GM12878 (cell line): ENCODE data around the gene TOMM40L. TPM values are rescaled to one million over a fixed set of nuclear protein-coding genes. Genes with fewer than 3 reads are reported as not detected.

ENCODE experiments used
- ATAC-seq: fragments of 200-7000 bp; cut with Tn5 transposase; 3 replicates; pipeline ENCODE4 v1.9.1; 2020; ENCODE audit warnings: mild to moderate bottlenecking, moderate library complexity
- BruUV-seq: library from RNA; stranded (reverse); fragments of 400-500 nt; replicated peaks from 2 replicates; lab custom pipeline; 2021; lab: Mats Ljungman, UMichigan
- CTCF ChIA-PET: fragments of 300-600 bp; sonication (Branson Sonifier 250); formaldehyde crosslinking; extraction: SDS; loops from one replicate; lab custom pipeline; 2021; ENCODE audit warnings: inconsistent platforms; lab: Yijun Ruan, JAX
- POLR2A ChIA-PET: fragments of 350-600 bp; formaldehyde crosslinking; extraction: SDS; loops from one replicate; lab custom pipeline; 2021; ENCODE audit warnings: inconsistent platforms; lab: Charles Lee
- RAD21 ChIA-PET: fragments of 300-600 bp; sonication (Branson Sonifier 250); formaldehyde crosslinking; loops from one replicate; lab custom pipeline; 2023; ENCODE audit warnings: antibody characterized with exemption; ENCODE audit not compliant: unreplicated experiment; lab: Charles Lee
- SMC1A ChIA-PET: fragments of 300-600 bp; sonication (Branson Sonifier 250); formaldehyde crosslinking; loops from one replicate; lab custom pipeline; 2023; ENCODE audit not compliant: unreplicated experiment, uncharacterized antibody; lab: Charles Lee
- DNase-seq: peaks from one replicate; pipeline ENCODE4 v3.0.0-alpha.2; 2011; ENCODE audit warnings: low read depth, low spot score
- FAIRE-seq: peaks from 3 replicates; lab custom pipeline; 2011; peaks lifted over from hg19 to GRCh38; lab: Jason Lieb, UNC
- H2AFZ ChIP-seq: 2 replicates; pipeline ENCODE4 v1.6.0; 2011; ENCODE audit warnings: low read depth, low read length, control low read depth; ENCODE audit not compliant: control insufficient read depth
- H3K27ac ChIP-seq: 2 replicates; pipeline ENCODE4 v1.5.1; 2011; ENCODE audit warnings: control low read depth; ENCODE audit not compliant: control insufficient read depth, insufficient read depth
- H3K27me3 ChIP-seq, 2 experiments: replicated peaks in 1 of 2; 2 replicates each; pipeline versions ENCODE4 v1.6.0 to v1.6.1; 2011; ENCODE audit warnings: low read length in 1 of 2; ENCODE audit not compliant: control insufficient read depth in 2 of 2, insufficient read depth in 2 of 2
- H3K36me3 ChIP-seq, 2 experiments: 2 replicates each; pipeline ENCODE4 v1.5.1; 2011; ENCODE audit warnings: low read length in 1 of 2; ENCODE audit not compliant: control insufficient read depth in 2 of 2, insufficient read depth in 2 of 2
- H3K4me1 ChIP-seq: 2 replicates; pipeline ENCODE4 v1.6.1; 2011; ENCODE audit warnings: mild to moderate bottlenecking, low read length, moderate library complexity, mixed read lengths; ENCODE audit not compliant: control insufficient read depth, insufficient read depth
- H3K4me2 ChIP-seq: 2 replicates; pipeline ENCODE4 v1.6.0; 2011; ENCODE audit warnings: control low read depth; ENCODE audit not compliant: control insufficient read depth, insufficient read depth
- H3K4me3 ChIP-seq: fragments of 200-600 bp; sonication (generic); 2 replicates; pipeline ENCODE4 v1.5.1; 2016
- H3K79me2 ChIP-seq: 2 replicates; pipeline ENCODE4 v1.6.0; 2011; ENCODE audit warnings: low read length; ENCODE audit not compliant: control insufficient read depth, insufficient read depth
- H3K9ac ChIP-seq: 2 replicates; pipeline ENCODE4 v1.8.0; 2011; ENCODE audit warnings: low read length, control low read depth, mixed read lengths; ENCODE audit not compliant: control insufficient read depth, insufficient read depth
- H3K9me3 ChIP-seq: replicated peaks from 3 replicates; pipeline ENCODE4 v1.5.1; 2011; ENCODE audit warnings: mild to moderate bottlenecking, low read length; ENCODE audit not compliant: control insufficient read depth, insufficient read depth
- H4K20me1 ChIP-seq: 2 replicates; pipeline ENCODE4 v1.6.0; 2011; ENCODE audit not compliant: control insufficient read depth, insufficient read depth
- CBX5 ChIP-seq: sonication (generic); IDR thresholded peaks from 2 replicates; pipeline ENCODE4 v1.6.1; 2016; ENCODE audit warnings: low read depth, moderate library complexity, mild to moderate bottlenecking, inconsistent platforms
- ETV6 ChIP-seq, 2 experiments: fragments of 450-650 bp in 1 of 2; IDR thresholded peaks in 1 of 2; conservative IDR thresholded peaks in 1 of 2; 2 replicates each; pipeline ENCODE4 v1.6.1; 2014; ENCODE audit warnings: antibody characterized with exemption in 1 of 2, borderline replicate concordance in 1 of 2, low read depth in 1 of 2, mild to moderate bottlenecking in 1 of 2, moderate library complexity in 1 of 2
- GABPA ChIP-seq: IDR thresholded peaks from 2 replicates; pipeline ENCODE4 v1.6.1; 2014; ENCODE audit warnings: antibody characterized with exemption, low read depth, mild to moderate bottlenecking, inconsistent platforms
- GATAD2B ChIP-seq: fragments of 450-650 bp; conservative IDR thresholded peaks from 2 replicates; pipeline ENCODE4 v1.6.1; 2017; ENCODE audit warnings: low read depth, mild to moderate bottlenecking, moderate library complexity
- HCFC1 ChIP-seq: fragments of 150-350 bp; IDR thresholded peaks from 2 replicates; pipeline ENCODE4 v1.6.1; 2014; ENCODE audit warnings: low read length
- RAD21 ChIP-seq: IDR thresholded peaks from 2 replicates; pipeline ENCODE4 v1.6.1; 2011; ENCODE audit warnings: mild to moderate bottlenecking, low read depth, low read length, moderate library complexity; ENCODE audit not compliant: insufficient read depth
- SIX5 ChIP-seq: IDR thresholded peaks from 2 replicates; pipeline ENCODE4 v1.6.1; 2011; ENCODE audit warnings: mild to moderate bottlenecking, low read depth, low read length, moderate library complexity; ENCODE audit not compliant: severe bottlenecking
- SMC3 ChIP-seq: IDR thresholded peaks from 2 replicates; pipeline ENCODE4 v1.6.1; 2011; ENCODE audit warnings: low read length, improper control_type of control experiment, borderline replicate concordance
- SPI1 ChIP-seq: IDR thresholded peaks from 2 replicates; pipeline ENCODE4 v1.6.1; 2011; ENCODE audit warnings: low read depth, mild to moderate bottlenecking, low read length, moderate library complexity, borderline replicate concordance; ENCODE audit not compliant: insufficient read depth
- TARDBP ChIP-seq: IDR thresholded peaks from 2 replicates; pipeline ENCODE4 v1.6.1; 2016; ENCODE audit warnings: borderline replicate concordance
- USF2 ChIP-seq: IDR thresholded peaks from 2 replicates; pipeline ENCODE4 v1.6.1; 2011; ENCODE audit warnings: low read depth, low read length, improper control_type of control experiment, borderline replicate concordance
- ZNF24 ChIP-seq: fragments of 450-650 bp; IDR thresholded peaks from 2 replicates; pipeline ENCODE4 v1.6.1; 2017; ENCODE audit warnings: antibody characterized with exemption, mild to moderate bottlenecking
- WGBS: methylation state at CpG from one replicate; pipeline ENCODE4 v1.1.6; 2016; ENCODE audit warnings: low lambda C conversion rate; ENCODE audit not compliant: insufficient replicate concordance, insufficient coverage; ENCODE audit errors: missing lambda C conversion rate; 5-methylcytosine and 5-hydroxymethylcytosine counted together
- in situ Hi-C: fragments of 300-500 bp; cut with MboI; formaldehyde crosslinking; loops from 9 replicates; pipeline ENCODE4 v1.14.3; 2018; ENCODE audit warnings: mixed read lengths
- intact Hi-C: fragments of 100-400 bp; cut with micrococcal nuclease; formaldehyde crosslinking; loops from one replicate; pipeline ENCODE4 v1.14.2; 2022; ENCODE audit not compliant: unreplicated experiment
- polyA plus RNA-seq, 11 experiments: library from polyadenylated mRNA; depleted of rRNA in 4 of 11; unstranded in 6 of 11; stranded (reverse) in 5 of 11; fragments of >200 nt; fragmentation: Nextera tagmentation in 4 of 11; fragmentation: Illumina TruSeq in 1 of 11; extraction: Ambion mirVana in 4 of 11; extraction: Trizol in 1 of 11; gene quantifications; 1 replicate in 1 of 11; 2 replicates in 10 of 11; pipeline versions ENCODE4 v1.2.1 to v1.2.3, GENCODE V29; 2011 to 2016; ENCODE audit warnings: inconsistent platforms in 2 of 11, missing spikeins in 2 of 11, low read depth in 1 of 11
- total RNA-seq, 4 experiments: library from RNA; depleted of rRNA in 3 of 4; stranded (reverse); fragments of >200 nt in 3 of 4; fragmentation: Illumina TruSeq in 1 of 4; extraction: Trizol in 1 of 4; gene quantifications; 2 replicates each; pipeline versions ENCODE4 v1.2.1 to v1.2.3, GENCODE V29; 2013 to 2021
- TF ChIP-seq, protein P1 (sequence below): IDR thresholded peaks from 2 replicates; pipeline ENCODE4 v1.6.1; 2011; ENCODE audit warnings: low read depth, mild to moderate bottlenecking, low read length, moderate library complexity, borderline replicate concordance; ENCODE audit errors: extremely low read depth
- TF ChIP-seq, protein P2 (sequence below), 3 experiments: IDR thresholded peaks in 2 of 3; conservative IDR thresholded peaks in 1 of 3; 2 replicates each; pipeline ENCODE4 v1.5.1; 2011; ENCODE audit warnings: low read depth in 3 of 3, low read length in 3 of 3, mild to moderate bottlenecking in 3 of 3, control low read depth in 2 of 3, moderate library complexity in 2 of 3, inconsistent platforms in 1 of 3, mixed read lengths in 1 of 3; ENCODE audit not compliant: control insufficient read depth in 2 of 3, insufficient read depth in 1 of 3; ENCODE audit errors: extremely low read depth in 1 of 3
- TF ChIP-seq, protein P3 (sequence below): fragments of 450-650 bp; formaldehyde crosslinking; IDR thresholded peaks from 2 replicates; pipeline ENCODE4 v1.5.0; 2022; ENCODE audit warnings: mild to moderate bottlenecking, missing genetic modification characterization

Gene TOMM40L
- total and polyA plus RNA-seq, 10 of the 15 experiments (the other 5 are each of a cell fraction or from before 2014, with no cell fraction given) = 5.9 to 21.6 (median 15.7) TPM

DNA sequence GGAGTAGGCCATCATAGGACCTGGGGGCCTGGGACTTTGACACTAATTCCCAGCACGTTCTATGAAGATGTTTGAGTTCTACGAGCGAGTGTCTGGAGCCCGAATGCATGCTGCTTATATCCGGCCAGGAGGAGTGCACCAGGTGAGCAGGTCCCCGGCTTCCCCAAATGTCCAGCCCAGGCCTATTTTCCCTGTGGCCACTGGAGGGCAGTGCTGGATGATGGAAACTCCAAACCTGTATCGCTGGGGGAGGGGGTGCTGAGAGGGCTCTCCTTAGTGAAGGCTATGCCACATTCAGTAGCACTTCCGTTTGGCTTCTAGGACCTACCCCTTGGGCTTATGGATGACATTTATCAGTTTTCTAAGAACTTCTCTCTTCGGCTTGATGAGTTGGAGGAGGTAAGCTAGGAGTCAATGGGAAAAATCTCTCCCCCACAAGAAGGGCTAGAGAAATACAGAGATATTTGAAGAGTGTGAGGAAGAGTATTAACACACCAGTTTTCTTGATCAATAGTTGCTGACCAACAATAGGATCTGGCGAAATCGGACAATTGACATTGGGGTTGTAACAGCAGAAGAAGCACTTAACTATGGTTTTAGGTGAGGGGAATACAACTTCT, 16.0 kb upstream of the TOMM40L start:
- H3K36me3 ChIP-seq = peaks cover 12 to 41% of the 10 kb centered on the region in 2 experiments
- H4K20me1 ChIP-seq = no peaks in the 10 kb centered on the region
- ATAC-seq (peak; percentile 99), DNase-seq (no peak), FAIRE-seq (peak; percentile 78)
- no peaks in the 10 kb centered on the region; the same call in 1 of the 2 replicates for H3K79me2 ChIP-seq
- RAD21 ChIA-PET = interaction anchor here (1.0 to 4.6 kb wide), 4 partner anchors 10 to 81 kb away, joined by 4 to 33 read pairs (median 6); partner anchors contain the start of gene TOMM40L
- in situ Hi-C loops (no loop called here), intact Hi-C loops (loop anchor here (5.0 kb wide), 2 partner anchors 82 to 172 kb away; no protein-coding TSS in a partner anchor)
- SMC1A ChIA-PET = interaction anchor here (1.0 to 4.4 kb wide), 9 partner anchors 11 to 172 kb away, joined by 3 to 53 read pairs (median 5); partner anchors contain the start of genes APOA2 and TOMM40L
- H2AFZ ChIP-seq = no peak overlapping the region
- H3K4me3 ChIP-seq = no peak overlapping the region
- H3K9me3 ChIP-seq = no peaks in the 10 kb centered on the region
- no peak overlapping the region for H3K4me2 ChIP-seq
- no peak overlapping the region for H3K27ac ChIP-seq
- H3K27me3 ChIP-seq = no peaks in the 10 kb centered on the region
- POLR2A ChIA-PET = interaction anchor here (1.0 kb wide), 1 partner anchor 24 kb away, joined by 3 read pairs; no protein-coding TSS in a partner anchor
- CTCF ChIA-PET = interaction anchor here (0.6 to 13.6 kb wide), 14 partner anchors 8 to 172 kb away, joined by 3 to 385 read pairs (median 17); partner anchors contain the start of genes APOA2, FCER1G, NDUFS2 and TOMM40L
- WGBS = 64% methylated on average over 11 of the region's 11 CpGs
- BruUV-seq = TSS peak; percentile 32
- H3K4me1 ChIP-seq = no peaks in the 10 kb centered on the region
- no peak overlapping the region for H3K9ac ChIP-seq
- TF ChIP-seq, protein P1, sequence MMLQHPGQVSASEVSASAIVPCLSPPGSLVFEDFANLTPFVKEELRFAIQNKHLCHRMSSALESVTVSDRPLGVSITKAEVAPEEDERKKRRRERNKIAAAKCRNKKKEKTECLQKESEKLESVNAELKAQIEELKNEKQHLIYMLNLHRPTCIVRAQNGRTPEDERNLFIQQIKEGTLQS = peak; percentile 0; the same call in 1 of the 2 replicates
- TF ChIP-seq RAD21 (peak; percentile 93), GATAD2B (no peak; the same call in 1 of the 2 replicates), SIX5 (peak; percentile 4), ZNF24 (0 out of 2 replicates have a peak, but pooled peaks have one; percentile 19), USF2 (no peak), ETV6 (conservative IDR thresholded peaks at IDR 0.05 in 1 of 2, IDR thresholded peaks at IDR 0.05 in 1 of 2; ENCODE audit: borderline replicate concordance in 1 of 2, low read depth in 1 of 2) (no peak), GABPA (peak; percentile 55; the same call in 1 of the 2 replicates), HCFC1 (no peak), SMC3 (peak; percentile 78; the same call in 1 of the 2 replicates), SPI1 (peak; percentile 60; the same call in 1 of the 2 replicates), TARDBP (no peak), CBX5 (no peak)
- TF ChIP-seq, protein P2, sequence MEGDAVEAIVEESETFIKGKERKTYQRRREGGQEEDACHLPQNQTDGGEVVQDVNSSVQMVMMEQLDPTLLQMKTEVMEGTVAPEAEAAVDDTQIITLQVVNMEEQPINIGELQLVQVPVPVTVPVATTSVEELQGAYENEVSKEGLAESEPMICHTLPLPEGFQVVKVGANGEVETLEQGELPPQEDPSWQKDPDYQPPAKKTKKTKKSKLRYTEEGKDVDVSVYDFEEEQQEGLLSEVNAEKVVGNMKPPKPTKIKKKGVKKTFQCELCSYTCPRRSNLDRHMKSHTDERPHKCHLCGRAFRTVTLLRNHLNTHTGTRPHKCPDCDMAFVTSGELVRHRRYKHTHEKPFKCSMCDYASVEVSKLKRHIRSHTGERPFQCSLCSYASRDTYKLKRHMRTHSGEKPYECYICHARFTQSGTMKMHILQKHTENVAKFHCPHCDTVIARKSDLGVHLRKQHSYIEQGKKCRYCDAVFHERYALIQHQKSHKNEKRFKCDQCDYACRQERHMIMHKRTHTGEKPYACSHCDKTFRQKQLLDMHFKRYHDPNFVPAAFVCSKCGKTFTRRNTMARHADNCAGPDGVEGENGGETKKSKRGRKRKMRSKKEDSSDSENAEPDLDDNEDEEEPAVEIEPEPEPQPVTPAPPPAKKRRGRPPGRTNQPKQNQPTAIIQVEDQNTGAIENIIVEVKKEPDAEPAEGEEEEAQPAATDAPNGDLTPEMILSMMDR (IDR thresholded peaks at IDR 0.05 in 2 of 3, conservative IDR thresholded peaks at IDR 0.05 in 1 of 3; ENCODE audit: control insufficient read depth in 2 of 3, extremely low read depth in 1 of 3, insufficient read depth in 1 of 3, low read depth in 3 of 3, low read length in 3 of 3) = peak; percentile 88 to 94 (median 89)
- TF ChIP-seq, protein P3, sequence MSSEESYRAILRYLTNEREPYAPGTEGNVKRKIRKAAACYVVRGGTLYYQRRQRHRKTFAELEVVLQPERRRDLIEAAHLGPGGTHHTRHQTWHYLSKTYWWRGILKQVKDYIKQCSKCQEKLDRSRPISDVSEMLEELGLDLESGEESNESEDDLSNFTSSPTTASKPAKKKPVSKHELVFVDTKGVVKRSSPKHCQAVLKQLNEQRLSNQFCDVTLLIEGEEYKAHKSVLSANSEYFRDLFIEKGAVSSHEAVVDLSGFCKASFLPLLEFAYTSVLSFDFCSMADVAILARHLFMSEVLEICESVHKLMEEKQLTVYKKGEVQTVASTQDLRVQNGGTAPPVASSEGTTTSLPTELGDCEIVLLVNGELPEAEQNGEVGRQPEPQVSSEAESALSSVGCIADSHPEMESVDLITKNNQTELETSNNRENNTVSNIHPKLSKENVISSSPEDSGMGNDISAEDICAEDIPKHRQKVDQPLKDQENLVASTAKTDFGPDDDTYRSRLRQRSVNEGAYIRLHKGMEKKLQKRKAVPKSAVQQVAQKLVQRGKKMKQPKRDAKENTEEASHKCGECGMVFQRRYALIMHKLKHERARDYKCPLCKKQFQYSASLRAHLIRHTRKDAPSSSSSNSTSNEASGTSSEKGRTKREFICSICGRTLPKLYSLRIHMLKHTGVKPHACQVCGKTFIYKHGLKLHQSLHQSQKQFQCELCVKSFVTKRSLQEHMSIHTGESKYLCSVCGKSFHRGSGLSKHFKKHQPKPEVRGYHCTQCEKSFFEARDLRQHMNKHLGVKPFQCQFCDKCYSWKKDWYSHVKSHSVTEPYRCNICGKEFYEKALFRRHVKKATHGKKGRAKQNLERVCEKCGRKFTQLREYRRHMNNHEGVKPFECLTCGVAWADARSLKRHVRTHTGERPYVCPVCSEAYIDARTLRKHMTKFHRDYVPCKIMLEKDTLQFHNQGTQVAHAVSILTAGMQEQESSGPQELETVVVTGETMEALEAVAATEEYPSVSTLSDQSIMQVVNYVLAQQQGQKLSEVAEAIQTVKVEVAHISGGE (CRISPR knock-in tag) = no peak
